Caki2 (cell line): Measurements from ENCODE around the gene ZFR2. TPM values are rescaled to one million over a fixed set of nuclear protein-coding genes. Genes with fewer than 3 reads are reported as not detected.
"Not testable (repeated sequence)": the region's sequence is repeated elsewhere in the genome, so short reads cannot be mapped to it uniquely, and the experiment has no call there.

Experiments
- DNase-seq: peaks from one replicate; pipeline ENCODE4 v3.0.0-alpha.2; 2015; ENCODE audit warnings: low read depth
- in situ Hi-C: cut with HindIII; loops from 2 replicates; pipeline ENCODE4 v1.10.0; 2016; ENCODE audit warnings: low sequenced_read_pairs, low pct_unique_long_range_greater_than_20kb, mixed read lengths
- total RNA-seq: library from RNA; depleted of rRNA; stranded (reverse); fragments of >200 nt; shearing (Covaris generic); gene quantifications from 2 replicates; pipeline ENCODE4 v1.2.3, GENCODE V29; 2014; ENCODE audit warnings: low replicate concordance

The ZFR2 gene
- total RNA-seq, 1 experiment from 2014 or later, result not detected

GRCh38 chr19:3822683-3823349 lies 46.0 kb downstream of the ZFR2 start:
- in situ Hi-C loops, result no loop called here
- DNase-seq, result no peak

GRCh38 chr19:3821857-3822364 lies 46.9 kb downstream of the ZFR2 start:
- no peak for DNase-seq
- in situ Hi-C loops, result no loop called here

DNA sequence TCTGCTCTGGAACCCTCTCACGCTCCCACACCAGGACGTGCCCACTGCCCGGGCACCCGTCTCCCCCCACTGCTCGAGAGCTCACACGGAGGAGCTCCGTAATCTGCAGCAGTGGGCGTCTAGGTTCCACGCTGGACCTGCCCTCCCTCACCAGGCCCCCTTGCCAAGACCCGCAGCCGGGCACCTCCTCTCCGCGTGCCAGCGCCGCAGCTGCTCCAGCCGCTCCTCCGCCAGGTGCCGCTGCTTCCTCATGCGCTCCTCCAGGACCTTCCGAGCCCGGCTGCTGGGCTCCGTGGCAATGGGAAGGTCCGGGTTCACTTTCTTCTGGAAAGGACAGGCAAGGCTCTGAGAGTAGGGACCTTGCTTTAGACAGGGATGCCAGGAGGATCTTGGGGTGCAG lies 47.7 kb downstream of the ZFR2 start:
- in situ Hi-C loops, result no loop called here
- DNase-seq, result no peak

- no peak for DNase-seq
- in situ Hi-C loops, result no loop called here
These were observed 48.8 kb downstream of the ZFR2 start for GRCh38 chr19:3819989-3820388.

GRCh38 chr19:3818918-3819317 lies 49.9 kb downstream of the ZFR2 start:
- in situ Hi-C loops, result no loop called here
- DNase-seq, result no peak

DNA sequence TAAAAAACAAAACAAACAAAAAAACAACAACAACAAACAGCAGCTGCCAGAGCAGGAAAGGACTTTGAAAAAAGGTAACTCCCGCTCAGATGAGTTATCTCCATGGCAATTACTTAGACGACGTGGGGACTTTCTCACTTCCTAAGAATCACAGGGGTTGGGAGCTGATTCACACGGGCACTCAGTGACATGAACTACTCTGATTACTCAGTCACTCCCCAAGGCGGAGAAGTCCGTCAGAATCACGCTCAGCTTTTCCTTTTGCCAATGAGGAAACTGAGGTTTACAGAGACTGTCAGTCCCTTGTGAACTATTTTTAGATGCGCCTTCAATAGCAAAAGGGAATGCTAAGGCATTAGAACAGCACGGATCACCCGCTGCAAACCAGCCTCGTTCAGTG lies 50.4 kb downstream of the ZFR2 start:
- in situ Hi-C loops, result no loop called here
- DNase-seq, result peak; percentile 36

GRCh38 chr19:3817761-3818160 lies 51.1 kb downstream of the ZFR2 start:
- in situ Hi-C loops, result no loop called here

DNA sequence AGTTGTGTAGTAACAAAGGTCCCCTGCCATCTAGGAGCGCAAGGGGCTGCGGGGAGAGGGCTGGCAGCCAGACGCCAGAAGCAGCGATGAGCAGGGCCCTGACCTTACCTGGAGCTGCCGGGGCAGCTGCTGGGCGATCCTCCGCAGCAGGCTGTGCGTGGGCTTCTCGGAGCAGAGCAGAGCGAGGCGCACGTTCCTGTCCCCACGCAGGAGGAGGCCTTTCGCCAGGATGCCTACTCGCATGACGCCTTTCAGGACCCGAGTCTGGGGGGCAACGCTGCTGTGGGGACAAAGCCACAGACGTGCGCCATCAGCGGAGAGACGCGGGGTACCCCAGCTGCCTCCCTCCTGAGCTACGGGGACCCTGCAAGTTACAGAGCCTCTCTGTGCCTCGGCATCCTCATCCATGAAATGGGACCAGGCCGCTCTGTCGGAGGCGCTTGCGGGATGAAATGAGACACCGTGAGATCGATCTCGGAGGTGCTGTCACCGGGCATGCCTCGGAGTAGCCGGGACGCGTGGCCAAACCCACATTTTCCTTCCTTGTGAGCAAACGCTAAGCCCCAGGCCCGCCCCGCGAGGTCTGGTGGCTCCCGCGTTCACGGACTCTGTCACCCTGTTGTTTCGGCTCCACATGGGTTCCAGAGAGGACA lies 52.1 kb downstream of the ZFR2 start:
- DNase-seq, result no peak
- in situ Hi-C loops, result no loop called here

More at GRCh38 chr19:3817761-3818160, 51.1 kb downstream of the ZFR2 start:
- no peak for DNase-seq

DNA sequence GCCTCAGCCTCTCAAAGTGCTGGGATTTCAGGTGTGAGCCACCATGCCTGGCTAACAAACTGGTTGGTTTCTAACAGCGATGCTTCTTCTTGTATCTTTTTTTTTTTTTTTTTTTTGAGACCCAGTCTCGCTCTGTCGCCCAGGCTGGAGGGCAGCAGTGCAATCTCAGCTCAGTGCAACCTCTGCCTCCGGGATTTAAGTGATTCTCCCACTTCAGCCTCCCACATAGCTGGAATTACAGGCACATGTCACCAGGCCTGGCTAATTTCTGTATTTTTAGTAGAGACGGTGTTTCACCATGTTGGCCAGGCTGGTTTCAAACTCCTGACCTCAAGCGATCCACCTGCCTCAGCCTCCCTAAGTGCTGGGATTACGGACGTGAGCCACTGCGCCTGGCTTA lies 52.7 kb downstream of the ZFR2 start:
- in situ Hi-C loops, DNase-seq: not testable (repeated sequence)

DNA sequence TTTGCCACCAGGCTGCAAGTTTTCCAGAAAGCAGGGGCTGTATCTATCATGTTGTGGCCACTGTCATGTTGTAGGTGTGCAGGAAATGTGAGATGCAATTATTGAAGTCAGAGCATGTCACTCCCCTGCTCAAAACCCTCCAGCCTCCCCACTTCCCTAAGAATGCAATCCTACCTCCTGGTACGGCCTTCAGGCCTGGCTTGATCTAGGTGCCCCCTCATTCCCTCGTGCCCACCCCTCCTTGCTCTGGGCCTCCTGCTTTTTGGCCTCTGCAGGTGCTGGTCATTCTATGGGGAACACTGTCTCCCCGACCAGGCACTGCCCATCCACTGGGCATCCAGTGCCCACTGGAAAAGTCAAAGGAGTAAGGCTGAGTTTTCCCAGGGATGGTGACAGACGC lies 54.2 kb downstream of the ZFR2 start:
- DNase-seq, result no peak
- in situ Hi-C loops, result no loop called here

- in situ Hi-C loops, result no loop called here
- no peak for DNase-seq
These were observed 55.1 kb downstream of the ZFR2 start for GRCh38 chr19:3813473-3814392.

- in situ Hi-C loops, result no loop called here
- DNase-seq, result no peak
These were observed 58.0 kb downstream of the ZFR2 start for GRCh38 chr19:3810708-3811355.

- DNase-seq, result no peak
- in situ Hi-C loops, result no loop called here
These were observed 58.7 kb downstream of the ZFR2 start for GRCh38 chr19:3809881-3810707.

- in situ Hi-C loops, result no loop called here
- DNase-seq, result no peak
These were observed 60.3 kb downstream of the ZFR2 start for GRCh38 chr19:3808420-3809143.

GRCh38 chr19:3807574-3808354 lies 61.1 kb downstream of the ZFR2 start:
- DNase-seq, result no peak
- in situ Hi-C loops, result no loop called here

DNA sequence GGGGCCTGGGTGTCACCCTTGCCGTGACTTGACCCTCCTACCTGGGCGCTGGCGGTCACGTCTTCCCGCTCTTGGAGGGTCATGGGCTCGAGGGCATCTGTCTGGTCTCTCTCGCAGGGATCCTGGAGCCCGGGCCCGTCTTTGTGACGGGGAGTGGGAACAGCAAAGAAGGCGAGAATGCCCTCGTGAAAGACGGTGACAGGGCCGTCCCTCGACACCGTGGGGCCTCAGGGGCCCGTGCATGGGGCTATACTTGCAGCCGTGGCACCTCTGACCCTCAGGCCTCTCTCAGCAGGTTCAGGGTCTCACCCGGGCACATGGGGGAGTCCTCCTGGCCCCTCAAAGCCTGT lies 61.7 kb downstream of the ZFR2 start:
- in situ Hi-C loops, result no loop called here

More for the DNA sequence above, 61.7 kb downstream of the ZFR2 start:
- DNase-seq, result no peak
